Peyer's patch (tissue), 4 donors: ENCODE data around the gene SLC39A11. TPM values are rescaled to one million over a fixed set of nuclear protein-coding genes. Genes with fewer than 3 reads are reported as not detected.

ENCODE experiments used
- DNase-seq, 3 donors: peaks; one replicate each; pipeline ENCODE4 v3.0.0-alpha.2; 2017 to 2019
- H3K27ac ChIP-seq, 4 donors: fragments of 200-600 bp; sonication (generic); one replicate each; pipeline ENCODE4 v1.5.1; 2016 to 2019
- H3K27me3 ChIP-seq, 2 donors: fragments of 200-600 bp; sonication (generic); one replicate each; pipeline ENCODE4 v1.5.1; 2019
- H3K36me3 ChIP-seq, 3 donors: fragments of 200-600 bp; sonication (generic); one replicate each; pipeline ENCODE4 v1.5.1; 2016 to 2019
- H3K4me1 ChIP-seq, 4 donors: fragments of 200-600 bp; sonication (generic); one replicate each; pipeline ENCODE4 v1.5.1; 2016 to 2019
- H3K4me3 ChIP-seq, 4 donors: fragments of 200-600 bp; sonication (generic); 1 replicate in 3 of 4; 2 replicates in 1 of 4; pipeline ENCODE4 v1.5.1; 2016 to 2019; ENCODE audit warnings: mild to moderate bottlenecking in 1 of 4
- H3K9me3 ChIP-seq, 4 donors: fragments of 200-600 bp; sonication (generic); one replicate each; pipeline ENCODE4 v1.5.1; 2016 to 2019; ENCODE audit warnings: mild to moderate bottlenecking in 1 of 4
- CTCF ChIP-seq, 6 experiments: fragments of 450-650 bp in 4 of 6; fragments of 200-600 bp in 2 of 6; sonication (generic) in 1 of 6; IDR thresholded peaks; one replicate each; pipeline ENCODE4 v1.5.1; 2017 to 2019; ENCODE audit warnings: antibody characterized with exemption in 6 of 6, mild to moderate bottlenecking in 3 of 6, moderate library complexity in 1 of 6
- POLR2A ChIP-seq, 2 donors: fragments of 450-650 bp; IDR thresholded peaks; one replicate each; pipeline ENCODE4 v1.5.1; 2017; ENCODE audit warnings: antibody characterized with exemption in 2 of 2, mild to moderate bottlenecking in 2 of 2, moderate library complexity in 2 of 2
- total RNA-seq, 4 donors: library from RNA; depleted of rRNA; stranded (reverse); fragments of >200 nt; gene quantifications; one replicate each; pipeline ENCODE4 v1.1.0, GENCODE V29; 2016

The SLC39A11 gene
- total RNA-seq, 4 donors from 2014 or later, result 39.9 to 91.6 (median 45.7) TPM

DNA sequence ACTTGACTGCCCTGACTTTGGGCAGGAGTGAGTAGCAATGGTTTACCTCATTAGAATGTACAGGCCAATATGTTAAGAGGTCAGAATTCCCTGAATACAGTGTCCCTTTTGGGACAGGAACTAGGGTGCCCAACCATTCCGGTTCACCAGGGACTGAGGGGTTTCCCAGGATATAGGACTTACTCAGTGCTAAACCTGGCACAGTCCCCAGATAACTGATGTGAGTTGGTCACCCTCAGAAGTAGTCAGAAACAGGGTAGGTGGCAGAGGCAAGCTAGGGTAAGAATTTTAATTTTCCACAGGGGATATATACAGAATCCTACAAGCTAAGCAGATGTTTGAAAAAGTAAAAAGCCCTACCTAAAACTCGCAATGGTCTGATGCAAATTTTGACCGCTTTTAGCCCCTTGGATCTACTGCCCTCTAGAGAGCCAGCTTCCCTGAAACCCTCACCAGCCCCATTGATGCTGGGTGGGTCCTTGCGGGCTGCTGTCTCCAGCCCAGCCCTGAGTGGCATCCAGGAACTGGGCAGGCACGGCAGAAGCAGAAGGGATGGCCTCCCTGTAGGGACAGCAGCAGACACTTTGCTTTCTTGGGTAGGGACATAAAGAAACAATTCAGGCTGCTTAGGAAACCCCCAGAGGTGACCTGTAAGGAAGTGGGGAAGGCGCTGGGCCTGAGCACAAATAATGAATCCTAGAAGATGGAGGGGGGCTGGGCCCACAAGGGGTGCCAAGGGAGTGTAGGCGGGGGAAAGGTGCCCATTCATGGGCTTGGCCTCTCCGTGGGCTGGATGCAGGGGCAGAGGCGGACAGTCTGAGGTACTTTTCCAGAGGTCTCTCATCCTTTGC, 434.8 kb downstream of the SLC39A11 start:
- H3K4me1 ChIP-seq, result peaks cover 0 to 11% (median 0%) of the 10 kb centered on the region in 4 donors
- H3K27me3 ChIP-seq, result no peaks in the 10 kb centered on the region
- TF ChIP-seq POLR2A (IDR thresholded peaks at IDR 0.05), result no peak
- TF ChIP-seq CTCF (IDR thresholded peaks at IDR 0.05), result peak in 1 of 6 experiments; percentile 12
- no peak overlapping the region for H3K27ac ChIP-seq
- no peaks in the 10 kb centered on the region for H3K36me3 ChIP-seq
- no peak for DNase-seq
- no peaks in the 10 kb centered on the region for H3K9me3 ChIP-seq
- H3K4me3 ChIP-seq, result no peak overlapping the region

- TF ChIP-seq CTCF (IDR thresholded peaks at IDR 0.05), result no peak
- no peak for TF ChIP-seq POLR2A (IDR thresholded peaks at IDR 0.05)
- Histone ChIP-seq H3K27ac (no peak overlapping the region), H3K9me3 (no peaks in the 10 kb centered on the region), H3K4me3 (no peak overlapping the region), H3K27me3 (no peaks in the 10 kb centered on the region), H3K36me3 (no peaks in the 10 kb centered on the region), H3K4me1 (peaks cover 0 to 11% (median 0%) of the 10 kb centered on the region in 4 donors)
- no peak for DNase-seq
Measured at GRCh38 chr17:72656130-72656763, 436.2 kb downstream of the SLC39A11 start.

DNA sequence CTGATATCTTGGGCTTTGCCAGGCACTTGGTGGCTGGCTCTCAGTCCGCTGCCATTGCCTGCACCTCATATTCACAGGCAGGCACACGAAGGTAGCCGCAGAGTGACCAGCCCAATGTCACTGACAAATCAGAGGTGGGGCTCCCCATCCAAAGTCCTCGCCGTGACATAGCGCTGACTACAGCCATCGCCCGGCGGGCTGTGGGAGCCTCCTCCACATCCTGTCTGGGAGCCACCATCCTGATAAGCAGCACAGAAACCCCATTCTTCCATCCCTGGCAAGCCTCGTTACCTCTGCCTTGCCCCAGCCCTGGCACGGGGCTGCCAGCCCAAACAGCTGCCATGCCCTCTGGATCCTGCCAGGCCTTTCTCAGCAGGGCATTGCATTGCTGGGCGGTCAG, 437.8 kb downstream of the SLC39A11 start:
- Histone ChIP-seq H3K4me3 (no peak overlapping the region), H3K36me3 (no peaks in the 10 kb centered on the region), H3K27ac (peak overlapping the region in 1 of 4 donors; percentile 52), H3K4me1 (peaks cover 0 to 11% (median 0%) of the 10 kb centered on the region in 4 donors), H3K9me3 (no peaks in the 10 kb centered on the region), H3K27me3 (no peaks in the 10 kb centered on the region)
- TF ChIP-seq CTCF (IDR thresholded peaks at IDR 0.05) (no peak), POLR2A (IDR thresholded peaks at IDR 0.05) (no peak)
- peak in 2 of 3 donors; percentile 71 to 75 for DNase-seq

GRCh38 chr17:72651988-72652387, 440.5 kb downstream of the SLC39A11 start:
- Histone ChIP-seq H3K4me1 (peaks cover 0 to 11% (median 0%) of the 10 kb centered on the region in 4 donors), H3K27ac (no peak overlapping the region)

GRCh38 chr17:72648702-72649101, 443.8 kb downstream of the SLC39A11 start:
- Histone ChIP-seq H3K36me3 (no peaks in the 10 kb centered on the region), H3K9me3 (no peaks in the 10 kb centered on the region), H3K4me3 (no peak overlapping the region), H3K27me3 (no peaks in the 10 kb centered on the region), H3K27ac (no peak overlapping the region), H3K4me1 (no peaks in the 10 kb centered on the region)
- DNase-seq, result no peak
- TF ChIP-seq CTCF (IDR thresholded peaks at IDR 0.05) (no peak), POLR2A (IDR thresholded peaks at IDR 0.05) (no peak)

More at GRCh38 chr17:72651988-72652387, 440.5 kb downstream of the SLC39A11 start:
- DNase-seq, result no peak
- no peak overlapping the region for H3K4me3 ChIP-seq
- H3K36me3 ChIP-seq, result no peaks in the 10 kb centered on the region
- TF ChIP-seq POLR2A (IDR thresholded peaks at IDR 0.05), result no peak
- TF ChIP-seq CTCF (IDR thresholded peaks at IDR 0.05), result no peak
- H3K27me3 ChIP-seq, result no peaks in the 10 kb centered on the region
- H3K9me3 ChIP-seq, result no peaks in the 10 kb centered on the region
